GM12801 (cell line): ENCODE measurements around the gene CEMIP.

Experiments used
- CTCF ChIP-seq: IDR thresholded peaks from one replicate; pipeline ENCODE4 v1.5.1; 2011; ENCODE audit warnings: control low read depth; ENCODE audit not compliant: insufficient read length; ENCODE audit errors: extremely low read depth

Gene CEMIP

GRCh38 chr15:80969316-80969715, 190.1 kb downstream of the CEMIP start:
- no peak for TF ChIP-seq CTCF

- no peak for TF ChIP-seq CTCF
Observed at GRCh38 chr15:80970018-80970657, 191.0 kb downstream of the CEMIP start.

GRCh38 chr15:80970658-80971057, 191.5 kb downstream of the CEMIP start:
- no peak for TF ChIP-seq CTCF

- TF ChIP-seq CTCF, result no peak
Observed at GRCh38 chr15:80971143-80971542, 192.0 kb downstream of the CEMIP start.

GRCh38 chr15:80972276-80972675, 193.1 kb downstream of the CEMIP start:
- no peak for TF ChIP-seq CTCF

- no peak for TF ChIP-seq CTCF
Observed at GRCh38 chr15:80974914-80975313, 195.7 kb downstream of the CEMIP start.

GRCh38 chr15:80976851-80977250, 197.7 kb downstream of the CEMIP start:
- TF ChIP-seq CTCF, result no peak
